ENCODE measurements around the gene FANCC. TPM values are rescaled to one million over a fixed set of nuclear protein-coding genes. Genes with fewer than 3 reads are reported as not detected.

Gene FANCC
- total and polyA plus RNA-seq, 9 donors = 9.8 to 16.4 (median 15.0) TPM

DNA sequence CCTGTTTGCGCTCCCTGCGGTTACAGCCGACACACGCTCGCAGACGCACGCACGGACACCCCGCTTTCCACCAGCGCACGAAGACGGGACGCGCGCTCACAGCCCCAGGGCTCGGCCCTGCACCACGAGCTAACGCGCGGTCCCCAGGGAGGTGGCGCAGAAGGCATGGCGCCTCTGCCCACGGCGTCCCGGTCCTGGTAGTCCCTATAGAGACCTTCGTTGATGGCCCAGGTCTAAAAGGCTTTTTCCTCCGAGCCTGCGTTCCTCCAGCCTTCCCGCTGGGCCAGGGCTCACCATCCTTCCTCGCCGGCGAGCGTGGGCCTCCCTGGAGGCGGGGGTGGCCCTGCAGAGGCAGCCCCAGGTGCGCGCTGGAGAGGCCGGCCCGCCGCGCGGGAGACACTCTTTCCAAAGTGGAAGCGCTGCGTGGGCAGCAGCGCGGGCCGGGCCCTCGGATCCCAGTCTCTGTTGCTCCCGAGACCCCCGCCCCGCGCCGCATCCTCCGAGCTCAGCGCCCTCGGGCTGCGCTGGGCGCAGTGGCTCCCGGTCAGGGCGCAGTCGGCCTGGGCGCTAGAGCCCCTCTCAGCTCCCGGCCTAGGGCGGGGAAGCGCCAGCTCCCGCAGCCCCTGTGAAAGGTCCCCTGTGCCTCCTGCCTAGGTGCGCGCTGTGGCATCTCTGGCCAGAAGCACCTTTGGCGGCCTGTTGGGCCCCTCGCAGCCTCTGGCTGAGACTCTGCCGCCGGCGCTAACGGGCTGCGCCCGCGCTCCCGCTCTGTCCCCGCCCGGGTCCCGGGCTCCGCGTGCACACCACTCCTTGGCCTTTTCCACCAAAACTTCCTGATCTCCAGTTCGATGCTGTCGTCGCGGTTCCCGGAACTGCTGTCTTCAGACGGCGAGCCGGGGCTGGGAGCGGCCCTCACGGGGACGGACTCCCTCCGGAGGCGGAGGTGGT is 31.9 kb upstream of the FANCC start:
- WGBS (ENCODE audit: insufficient coverage) = 2% methylated on average over 93 of the region's 95 CpGs
- Histone ChIP-seq H3K9me3 (replicated peaks; ENCODE audit: control insufficient read depth, low read depth, low read length) (no peaks in the 10 kb centered on the region), H3K4me3 (ENCODE audit: low read length) (peak overlapping the region; percentile 21), H3K27ac (ENCODE audit: low read length) (no peak overlapping the region), H3K27me3 (ENCODE audit: control insufficient read depth, insufficient read depth, low read length) (peaks cover 30% of the 10 kb centered on the region), H3K4me1 (ENCODE audit: control insufficient read depth, insufficient read depth, low read length) (peaks cover 10% of the 10 kb centered on the region), H3K36me3 (ENCODE audit: control insufficient read depth, insufficient read depth, low read length) (no peaks in the 10 kb centered on the region)
- DNase-seq = no peak

DNA sequence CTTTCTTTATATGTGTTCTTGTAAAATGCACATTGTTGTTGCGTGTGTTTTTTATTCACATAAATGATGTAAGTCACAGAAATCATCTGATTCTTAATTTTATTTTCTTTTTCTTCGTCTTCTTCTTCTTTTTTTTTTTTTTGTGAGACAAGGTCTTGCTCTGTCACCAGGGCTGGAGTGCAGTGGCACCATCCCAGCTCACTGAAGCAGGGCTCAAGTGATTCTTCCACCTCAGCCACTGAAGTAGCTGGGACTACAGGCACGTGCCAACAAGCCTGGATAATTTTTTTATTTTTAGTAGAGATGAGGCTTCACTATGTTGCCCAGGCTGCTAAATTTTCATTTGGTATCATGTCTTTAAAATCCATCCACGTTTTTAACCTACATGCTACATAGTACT is 28.5 kb upstream of the FANCC start:
- no peak for DNase-seq
- H3K9me3 ChIP-seq (replicated peaks; ENCODE audit: control insufficient read depth, low read depth, low read length) = no peaks in the 10 kb centered on the region
- H3K27me3 ChIP-seq (ENCODE audit: control insufficient read depth, insufficient read depth, low read length) = peaks cover 30% of the 10 kb centered on the region
- peaks cover 10% of the 10 kb centered on the region for H3K4me1 ChIP-seq (ENCODE audit: control insufficient read depth, insufficient read depth, low read length)
- H3K4me3 ChIP-seq (ENCODE audit: low read length) = no peak overlapping the region
- no peaks in the 10 kb centered on the region for H3K36me3 ChIP-seq (ENCODE audit: control insufficient read depth, insufficient read depth, low read length)
- WGBS (ENCODE audit: insufficient coverage) = no CpG with 5 or more reads among the region's 4 CpGs
- no peak overlapping the region for H3K27ac ChIP-seq (ENCODE audit: low read length)

DNA sequence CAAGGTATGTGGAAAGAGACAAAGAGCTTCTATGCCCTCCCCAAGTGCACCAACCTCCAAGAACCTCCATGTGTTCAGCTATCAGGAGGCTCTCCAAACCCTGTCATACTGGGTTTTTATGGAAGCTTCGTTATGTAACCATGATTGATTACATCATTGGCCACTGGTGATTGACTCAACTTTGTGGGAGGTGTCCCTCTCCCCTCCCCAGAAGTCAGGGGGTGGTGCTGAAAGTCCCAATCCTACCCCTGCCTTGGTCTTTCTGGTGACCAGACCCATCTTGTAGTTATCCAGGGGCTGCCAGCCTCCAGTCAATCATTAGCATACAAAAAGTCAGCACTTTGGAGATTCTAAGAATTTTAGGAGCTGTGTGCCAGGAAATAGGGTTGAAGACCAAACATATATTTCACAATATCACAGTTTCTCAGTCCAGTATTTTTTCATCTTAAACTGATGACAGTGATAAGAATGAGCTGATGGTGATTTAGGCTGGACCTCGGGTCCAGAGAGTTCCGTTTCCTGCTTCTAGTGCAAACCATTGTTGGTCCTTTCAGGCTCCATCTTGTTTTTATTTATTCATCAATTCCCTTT is 27.3 kb upstream of the FANCC start:
- Histone ChIP-seq H3K4me1 (ENCODE audit: control insufficient read depth, insufficient read depth, low read length) (peaks cover 10% of the 10 kb centered on the region), H3K27ac (ENCODE audit: low read length) (no peak overlapping the region), H3K4me3 (ENCODE audit: low read length) (no peak overlapping the region), H3K9me3 (replicated peaks; ENCODE audit: control insufficient read depth, low read depth, low read length) (no peaks in the 10 kb centered on the region), H3K27me3 (ENCODE audit: control insufficient read depth, insufficient read depth, low read length) (peaks cover 18% of the 10 kb centered on the region), H3K36me3 (ENCODE audit: control insufficient read depth, insufficient read depth, low read length) (no peaks in the 10 kb centered on the region)
- WGBS (ENCODE audit: insufficient coverage) = no CpG with 5 or more reads among the region's 3 CpGs
- DNase-seq = no peak

DNA sequence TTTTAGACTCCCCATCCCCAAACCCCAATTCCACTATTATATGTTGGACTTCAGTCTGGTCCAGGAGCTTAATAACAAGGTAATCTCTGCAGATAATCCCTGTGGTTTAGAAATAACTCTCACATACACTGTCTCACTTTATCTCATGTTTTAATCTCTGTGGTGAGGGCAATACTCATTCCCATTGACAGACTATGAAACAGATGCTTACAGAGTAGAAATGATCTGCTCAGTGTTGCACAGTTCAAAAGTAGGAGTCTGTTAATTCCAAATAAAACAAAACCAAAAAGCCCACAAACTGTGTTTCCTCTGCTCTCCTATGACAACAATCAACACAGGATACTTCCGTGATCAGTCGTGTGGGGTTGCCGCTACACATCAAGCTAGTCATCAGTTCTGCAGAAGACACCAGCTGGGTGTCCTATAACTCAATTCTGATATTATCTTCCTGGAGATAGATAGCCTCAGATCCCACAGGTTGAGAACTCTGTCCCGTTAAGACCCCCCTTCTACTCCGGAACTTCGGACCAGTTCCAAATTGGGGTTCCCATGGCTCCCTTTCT is 26.3 kb upstream of the FANCC start:
- no peaks in the 10 kb centered on the region for H3K9me3 ChIP-seq (replicated peaks; ENCODE audit: control insufficient read depth, low read depth, low read length)
- peaks cover 8% of the 10 kb centered on the region for H3K27me3 ChIP-seq (ENCODE audit: control insufficient read depth, insufficient read depth, low read length)
- H3K4me3 ChIP-seq (ENCODE audit: low read length) = no peak overlapping the region
- no peaks in the 10 kb centered on the region for H3K36me3 ChIP-seq (ENCODE audit: control insufficient read depth, insufficient read depth, low read length)
- no peak for DNase-seq
- peaks cover under 1% of the 10 kb centered on the region for H3K4me1 ChIP-seq (ENCODE audit: control insufficient read depth, insufficient read depth, low read length)
- no peak overlapping the region for H3K27ac ChIP-seq (ENCODE audit: low read length)
- WGBS (ENCODE audit: insufficient coverage) = 90% methylated on average over 2 of the region's 6 CpGs

DNA sequence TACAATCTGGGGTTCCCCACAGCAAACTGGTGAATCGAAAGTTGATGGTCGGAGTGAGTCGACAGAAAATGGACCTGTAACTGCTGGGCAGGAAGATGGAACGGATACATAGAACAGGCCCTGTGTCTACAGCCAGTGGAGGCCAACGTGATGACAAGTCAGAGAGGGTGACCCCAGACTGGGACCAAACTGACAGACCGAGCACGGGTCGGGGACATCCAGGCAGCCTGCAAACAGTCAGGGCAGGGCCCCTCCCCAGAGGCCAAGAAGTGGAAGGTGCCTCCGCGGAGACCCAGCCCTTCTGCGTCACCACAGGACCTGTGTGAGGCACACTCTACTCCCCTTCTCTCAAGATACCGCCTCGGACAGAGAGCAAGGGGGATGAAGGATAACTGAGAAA is 25.1 kb upstream of the FANCC start:
- no peaks in the 10 kb centered on the region for H3K27me3 ChIP-seq (ENCODE audit: control insufficient read depth, insufficient read depth, low read length)
- H3K36me3 ChIP-seq (ENCODE audit: control insufficient read depth, insufficient read depth, low read length) = no peaks in the 10 kb centered on the region
- peaks cover 3% of the 10 kb centered on the region for H3K9me3 ChIP-seq (replicated peaks; ENCODE audit: control insufficient read depth, low read depth, low read length)
- 87% methylated on average over 4 of the region's 13 CpGs for WGBS (ENCODE audit: insufficient coverage)
- no peak for DNase-seq
- H3K4me1 ChIP-seq (ENCODE audit: control insufficient read depth, insufficient read depth, low read length) = no peaks in the 10 kb centered on the region
- no peak overlapping the region for H3K27ac ChIP-seq (ENCODE audit: low read length)
- no peak overlapping the region for H3K4me3 ChIP-seq (ENCODE audit: low read length)

DNA sequence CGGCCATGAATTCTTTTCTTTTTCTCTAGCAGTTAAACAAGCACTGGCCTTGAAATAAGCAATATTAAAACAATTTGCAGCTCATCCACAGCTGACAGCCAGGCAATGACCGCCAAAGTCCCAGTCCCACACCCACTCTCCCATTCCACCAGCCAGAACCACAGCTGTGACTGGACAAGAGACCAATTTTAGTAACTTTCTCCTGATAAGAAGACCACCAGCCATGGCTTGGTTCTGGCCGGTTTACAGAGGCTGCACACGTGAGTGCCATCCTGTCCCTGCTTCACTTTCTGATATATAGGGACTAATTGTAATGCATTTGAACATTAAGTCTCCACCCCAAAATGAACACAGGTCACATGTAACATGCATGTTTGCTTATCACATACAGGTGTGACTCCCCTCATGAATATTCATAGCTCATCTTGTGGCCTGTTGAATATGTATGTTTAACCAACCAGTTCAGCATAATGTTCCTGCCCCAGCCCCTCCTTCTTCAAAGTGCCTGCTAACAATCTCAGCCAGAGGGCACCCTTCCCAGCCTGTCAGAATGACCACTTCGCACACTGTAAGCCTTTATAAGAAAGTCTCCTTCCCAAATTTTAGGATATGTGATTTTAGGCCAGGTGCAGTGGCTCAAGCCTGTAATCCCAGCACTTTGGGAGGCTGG is 23.9 kb upstream of the FANCC start:
- Histone ChIP-seq H3K9me3 (replicated peaks; ENCODE audit: control insufficient read depth, low read depth, low read length) (peaks cover 6% of the 10 kb centered on the region), H3K4me3 (ENCODE audit: low read length) (no peak overlapping the region), H3K27ac (ENCODE audit: low read length) (no peak overlapping the region), H3K4me1 (ENCODE audit: control insufficient read depth, insufficient read depth, low read length) (no peaks in the 10 kb centered on the region), H3K27me3 (ENCODE audit: control insufficient read depth, insufficient read depth, low read length) (no peaks in the 10 kb centered on the region), H3K36me3 (ENCODE audit: control insufficient read depth, insufficient read depth, low read length) (no peaks in the 10 kb centered on the region)
- no CpG with 5 or more reads among the region's 5 CpGs for WGBS (ENCODE audit: insufficient coverage)
- no peak for DNase-seq

DNA sequence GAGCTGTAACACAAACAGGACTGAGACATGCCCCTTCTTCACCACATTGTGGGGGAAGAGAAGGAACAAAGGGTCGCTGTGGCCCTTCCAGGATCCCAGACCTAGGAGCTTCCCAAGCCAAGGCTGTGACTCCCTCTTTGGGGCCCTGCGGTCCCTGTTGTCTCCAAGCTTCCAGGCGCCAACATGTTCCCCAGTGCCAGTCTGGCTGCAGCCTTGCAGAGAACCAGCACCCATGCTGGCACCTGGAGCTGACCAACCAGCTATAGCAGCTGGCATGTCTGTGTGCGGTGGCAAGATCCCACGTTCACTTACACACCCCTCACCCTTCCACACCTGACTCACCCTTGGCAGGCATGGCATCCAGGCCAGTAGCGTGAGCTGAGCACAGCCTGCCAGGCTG is 20.7 kb upstream of the FANCC start:
- DNase-seq = no peak
- Histone ChIP-seq H3K4me1 (ENCODE audit: control insufficient read depth, insufficient read depth, low read length) (no peaks in the 10 kb centered on the region), H3K4me3 (ENCODE audit: low read length) (no peak overlapping the region), H3K9me3 (replicated peaks; ENCODE audit: control insufficient read depth, low read depth, low read length) (peaks cover 6% of the 10 kb centered on the region), H3K27me3 (ENCODE audit: control insufficient read depth, insufficient read depth, low read length) (no peaks in the 10 kb centered on the region), H3K27ac (ENCODE audit: low read length) (no peak overlapping the region), H3K36me3 (ENCODE audit: control insufficient read depth, insufficient read depth, low read length) (no peaks in the 10 kb centered on the region)
- WGBS (ENCODE audit: insufficient coverage) = 89% methylated on average over 6 of the region's 6 CpGs

DNA sequence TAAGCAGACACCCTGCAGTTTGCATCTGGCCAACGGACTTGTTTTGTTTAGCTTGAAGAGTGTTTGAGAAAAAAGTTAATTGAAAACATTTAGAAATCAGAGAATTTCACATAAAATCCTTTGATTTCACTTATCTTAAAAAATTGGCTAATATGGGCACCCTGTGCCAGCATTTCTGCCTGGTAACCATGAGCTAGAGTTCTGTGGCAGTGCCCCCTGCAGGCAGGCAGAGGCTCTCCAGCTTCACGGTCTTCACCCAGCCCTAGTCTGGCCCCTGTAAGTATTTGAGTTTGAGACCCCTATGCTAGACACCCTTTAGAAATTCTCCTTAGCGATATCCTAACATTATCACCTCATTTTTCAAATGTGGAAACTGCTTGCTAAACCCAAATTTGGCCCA is 18.8 kb upstream of the FANCC start:
- Histone ChIP-seq H3K9me3 (replicated peaks; ENCODE audit: control insufficient read depth, low read depth, low read length) (peaks cover 6% of the 10 kb centered on the region), H3K36me3 (ENCODE audit: control insufficient read depth, insufficient read depth, low read length) (no peaks in the 10 kb centered on the region), H3K27ac (ENCODE audit: low read length) (no peak overlapping the region), H3K27me3 (ENCODE audit: control insufficient read depth, insufficient read depth, low read length) (peaks cover 2% of the 10 kb centered on the region), H3K4me1 (ENCODE audit: control insufficient read depth, insufficient read depth, low read length) (no peaks in the 10 kb centered on the region), H3K4me3 (ENCODE audit: low read length) (no peak overlapping the region)
- DNase-seq = no peak
- WGBS (ENCODE audit: insufficient coverage) = no CpG with 5 or more reads among the region's 3 CpGs

DNA sequence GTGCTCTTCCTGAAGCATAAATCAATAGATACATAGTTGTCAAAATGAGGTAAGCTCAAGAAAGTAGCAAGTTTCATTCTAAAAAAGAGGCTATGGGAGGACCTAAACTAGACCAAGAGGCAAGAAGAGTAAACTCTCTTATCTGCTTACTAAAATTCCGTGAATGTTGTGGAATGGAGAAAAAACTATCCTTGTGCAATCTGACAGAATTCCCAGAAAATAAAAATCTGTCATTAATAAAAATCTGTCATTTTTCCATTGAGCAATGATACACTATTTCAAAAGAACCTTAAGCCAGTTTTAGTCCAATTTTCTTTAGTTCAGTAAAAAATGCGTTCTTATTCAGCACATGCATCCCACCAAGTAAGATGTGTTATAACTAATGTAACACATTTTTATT is 15.9 kb upstream of the FANCC start:
- Histone ChIP-seq H3K9me3 (replicated peaks; ENCODE audit: control insufficient read depth, low read depth, low read length) (peaks cover 6% of the 10 kb centered on the region), H3K27ac (ENCODE audit: low read length) (no peak overlapping the region), H3K27me3 (ENCODE audit: control insufficient read depth, insufficient read depth, low read length) (peaks cover 2% of the 10 kb centered on the region), H3K4me3 (ENCODE audit: low read length) (no peak overlapping the region), H3K36me3 (ENCODE audit: control insufficient read depth, insufficient read depth, low read length) (no peaks in the 10 kb centered on the region), H3K4me1 (ENCODE audit: control insufficient read depth, insufficient read depth, low read length) (no peaks in the 10 kb centered on the region)
- WGBS (ENCODE audit: insufficient coverage) = no CpG with 5 or more reads among the region's 2 CpGs
- no peak for DNase-seq

DNA sequence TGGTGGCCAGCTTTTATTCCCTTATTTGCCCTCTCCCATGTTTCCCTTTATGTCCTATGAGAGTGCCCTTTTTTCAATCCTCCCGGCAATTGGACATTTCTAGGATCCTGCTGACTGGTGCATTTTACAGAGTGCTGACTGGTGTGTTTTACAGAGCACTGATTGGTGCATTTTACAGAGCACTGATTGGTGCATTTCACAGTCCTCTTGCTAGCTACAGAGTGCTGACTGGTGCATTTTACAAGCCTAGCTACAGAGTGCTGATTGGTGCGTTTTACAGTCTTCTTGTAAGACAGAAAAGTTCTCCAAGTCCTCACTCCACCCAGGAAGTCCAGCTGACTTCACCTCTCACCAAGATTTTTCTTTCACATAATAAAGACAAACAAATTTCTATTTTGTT is 15.4 kb upstream of the FANCC start:
- no peak for DNase-seq
- H3K4me3 ChIP-seq (ENCODE audit: low read length) = no peak overlapping the region
- peaks cover 2% of the 10 kb centered on the region for H3K27me3 ChIP-seq (ENCODE audit: control insufficient read depth, insufficient read depth, low read length)
- H3K9me3 ChIP-seq (replicated peaks; ENCODE audit: control insufficient read depth, low read depth, low read length) = peaks cover 10% of the 10 kb centered on the region
- H3K36me3 ChIP-seq (ENCODE audit: control insufficient read depth, insufficient read depth, low read length) = no peaks in the 10 kb centered on the region
- H3K27ac ChIP-seq (ENCODE audit: low read length) = no peak overlapping the region
- 94% methylated on average over 2 of the region's 2 CpGs for WGBS (ENCODE audit: insufficient coverage)
- no peaks in the 10 kb centered on the region for H3K4me1 ChIP-seq (ENCODE audit: control insufficient read depth, insufficient read depth, low read length)
